Stimulated activated CD4-positive, alpha-beta T cell treated with anti-CD3 and anti-CD28 coated beads, TNF-alpha, amount 100 ng/mL, for 48 hours (primary cell): Measurements from ENCODE around the gene IFT80.

Experiments used
- DNase-seq, 3 donors: peaks; one replicate each; pipeline ENCODE4 v3.0.0-alpha.2; 2020; ENCODE audit warnings: low read depth in 3 of 3

The IFT80 gene

GRCh38 chr3:160399125-160400029 lies at the start of gene IFT80, which contains the start of gene SMC4:
IFT80 (minus strand) TSS chr3:160399225; CDS start chr3:160384600, 14,625 bp downstream.
SMC4 (plus strand) TSS chr3:160399650; CDS start chr3:160400827, 1,177 bp downstream.
- DNase-seq: peak; percentile 89 to 94 (median 90)

DNA sequence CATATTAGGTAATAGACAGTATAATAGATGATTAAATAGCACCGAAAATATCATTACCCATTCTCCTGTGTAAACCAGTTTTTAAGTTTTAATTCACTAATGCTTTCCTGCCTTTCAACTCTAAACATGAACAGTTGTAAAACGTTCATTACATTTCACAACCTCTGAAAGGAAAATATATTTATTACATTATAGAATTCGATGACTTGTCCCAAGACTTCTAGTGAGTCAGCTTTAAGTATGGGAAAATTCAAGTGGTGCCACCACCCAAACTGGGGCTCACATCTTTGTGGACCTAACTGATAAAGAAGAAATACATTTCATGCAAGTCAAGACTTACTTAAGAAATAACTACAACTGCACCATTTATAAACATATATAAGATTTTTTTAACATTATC lies 48.5 kb upstream of the IFT80 start:
- no peak for DNase-seq

DNA sequence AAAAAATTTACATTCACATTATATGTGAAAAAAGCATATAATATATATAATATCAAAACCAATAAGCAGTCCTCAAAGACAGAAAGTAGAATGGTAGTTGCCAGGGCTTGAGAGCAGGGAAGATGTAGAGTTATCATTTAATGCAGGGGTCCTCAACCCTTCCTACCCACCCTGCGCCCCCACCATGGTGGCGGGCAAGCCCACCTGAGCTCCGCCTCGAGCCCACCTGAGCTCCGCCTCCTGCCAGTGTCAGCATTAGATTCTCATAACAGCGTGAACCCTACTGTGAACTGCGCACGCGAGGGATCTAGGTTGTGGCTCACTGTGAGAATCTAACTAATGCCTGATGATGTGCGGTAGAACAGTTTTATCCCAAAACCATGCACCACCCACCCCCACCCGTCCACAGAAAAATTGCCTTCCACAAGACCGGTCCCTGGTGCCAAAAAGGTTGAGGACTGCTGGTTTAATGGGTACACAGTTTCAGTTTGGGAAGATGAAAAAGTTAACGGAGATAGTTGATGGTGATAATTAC lies 47.6 kb upstream of the IFT80 start:
- DNase-seq: no peak

DNA sequence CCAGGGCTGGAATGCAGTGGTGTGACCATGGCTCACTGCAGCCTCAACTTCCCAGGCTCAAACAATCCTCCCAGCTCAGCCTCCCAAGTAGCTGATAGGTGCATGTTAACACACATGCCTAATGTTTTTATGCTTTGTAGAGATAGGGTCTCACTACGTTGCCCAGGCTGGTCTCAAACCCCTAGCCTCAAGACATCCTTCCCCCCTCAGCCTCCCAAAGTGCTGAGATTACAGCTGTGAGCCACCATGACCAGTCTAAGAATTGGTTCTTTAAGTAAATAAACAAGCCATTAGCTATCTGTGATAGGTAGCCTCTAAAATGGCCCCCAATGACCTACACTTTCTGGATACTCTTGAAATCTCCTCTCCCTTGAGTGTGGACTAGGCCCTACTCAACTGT lies 46.8 kb upstream of the IFT80 start:
- DNase-seq: no peak

- DNase-seq: no peak
Observed at GRCh38 chr3:160444411-160444810, 45.4 kb upstream of the IFT80 start.

GRCh38 chr3:160440687-160441086 lies 41.7 kb upstream of the IFT80 start:
- no peak for DNase-seq

- no peak for DNase-seq
Observed at GRCh38 chr3:160437083-160437455, 38.0 kb upstream of the IFT80 start.

GRCh38 chr3:160435747-160436146 lies 36.7 kb upstream of the IFT80 start:
- no peak for DNase-seq

DNA sequence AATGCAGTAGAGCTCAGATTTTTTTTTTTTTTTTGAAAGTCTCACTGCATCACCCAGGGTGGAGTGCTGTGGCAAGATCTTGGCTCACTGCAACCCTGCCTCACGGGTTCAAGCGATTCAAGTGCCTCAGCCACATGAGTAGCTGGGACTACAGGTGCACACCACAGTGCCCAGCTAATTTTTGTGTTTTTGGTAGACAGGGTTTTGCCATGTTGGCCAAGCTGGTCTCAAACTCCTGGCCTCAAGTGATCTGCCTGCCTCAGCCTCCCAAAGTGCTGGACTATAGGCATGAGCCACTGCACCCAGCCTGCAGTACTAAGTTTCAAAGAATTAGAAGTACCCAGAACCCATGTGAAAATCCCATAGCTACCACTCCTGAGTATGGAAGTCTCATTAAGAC lies 36.1 kb upstream of the IFT80 start:
- no peak for DNase-seq

- no peak for DNase-seq
Observed at GRCh38 chr3:160434071-160434470, 35.0 kb upstream of the IFT80 start.

GRCh38 chr3:160427832-160428424 lies 28.9 kb upstream of the IFT80 start:
- no peak for DNase-seq

GRCh38 chr3:160417311-160417710 lies 18.3 kb upstream of the IFT80 start:
- no peak for DNase-seq

GRCh38 chr3:160413613-160414248 lies 14.7 kb upstream of the IFT80 start:
- peak in 1 of 3 donors; percentile 23 for DNase-seq

DNA sequence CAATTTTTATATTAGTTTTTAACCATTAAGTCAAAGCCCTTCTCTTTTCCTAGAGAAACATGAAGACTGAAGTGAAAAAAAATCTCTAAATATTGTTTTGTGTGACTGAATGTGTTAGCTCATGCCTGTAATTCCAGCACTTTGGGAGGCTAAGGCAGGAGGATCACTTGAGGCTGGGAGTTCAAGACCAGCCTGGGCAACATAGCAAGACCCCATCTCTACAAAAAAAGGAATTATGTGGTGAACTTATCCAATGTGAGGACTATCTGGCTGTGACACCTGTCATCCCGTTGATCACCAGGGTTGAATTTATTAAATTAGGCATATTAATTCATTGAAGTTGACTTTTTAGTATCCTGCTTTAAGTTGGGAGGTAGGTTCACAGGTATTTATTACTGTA lies 13.5 kb upstream of the IFT80 start:
- DNase-seq: no peak

GRCh38 chr3:160409812-160410610 lies 11.0 kb upstream of the IFT80 start:
- no peak for DNase-seq

DNA sequence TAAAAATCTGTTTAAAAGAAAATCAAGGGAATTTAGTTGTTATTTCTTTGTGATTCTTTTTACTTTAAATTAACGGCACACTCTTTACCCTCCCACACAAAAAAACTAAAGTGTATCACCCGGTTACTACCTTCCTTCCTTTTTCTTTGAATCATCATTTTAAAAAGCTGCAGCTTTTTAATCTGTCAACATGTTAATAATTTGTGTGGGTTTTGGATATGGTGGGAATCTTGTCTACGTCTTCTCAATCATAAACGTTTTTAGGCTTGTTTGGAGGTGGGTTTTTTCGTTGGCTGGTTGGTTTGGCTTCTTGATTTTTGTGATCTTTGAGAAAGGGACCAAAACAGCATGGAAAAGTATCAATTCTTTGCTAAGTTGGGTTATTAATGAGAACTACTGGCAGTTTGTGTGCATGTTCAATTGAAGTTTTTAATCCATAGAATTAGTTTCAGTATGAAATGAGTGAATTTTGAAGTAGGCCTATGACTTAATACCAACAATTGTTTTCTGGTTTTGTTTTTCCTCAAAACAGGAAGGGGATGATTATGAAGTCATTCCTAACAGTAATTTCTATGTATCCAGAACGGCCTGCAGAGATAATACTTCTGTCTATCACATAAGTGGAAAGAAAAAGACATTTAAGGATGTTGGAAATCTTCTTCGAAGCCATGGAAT lies 4.9 kb upstream of the IFT80 start:
- DNase-seq: no peak

DNA sequence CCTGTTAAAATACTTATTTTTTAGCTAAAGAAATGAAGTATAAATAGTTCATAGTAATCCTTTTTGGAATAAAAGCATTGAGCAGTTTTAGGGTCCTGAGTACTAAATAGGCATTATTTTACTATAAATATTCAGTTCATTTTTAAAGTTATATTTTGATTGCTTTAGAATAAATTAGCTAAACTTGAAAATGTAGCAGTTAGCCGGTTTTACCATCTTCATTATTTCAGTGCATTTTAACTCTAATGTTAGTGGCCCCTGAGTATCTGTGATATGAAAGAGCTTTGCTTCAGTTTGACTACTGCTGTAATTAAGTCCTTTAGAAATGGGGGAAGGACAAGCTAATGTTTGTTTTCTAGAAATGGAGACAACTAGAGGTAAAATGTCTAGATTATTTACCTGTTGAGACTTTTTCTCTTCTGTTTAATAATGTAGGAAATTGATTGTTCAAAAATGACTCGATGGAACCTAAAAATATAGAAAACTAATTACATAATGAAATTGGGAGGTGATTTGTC lies 4.1 kb upstream of the IFT80 start:
- no peak for DNase-seq

DNA sequence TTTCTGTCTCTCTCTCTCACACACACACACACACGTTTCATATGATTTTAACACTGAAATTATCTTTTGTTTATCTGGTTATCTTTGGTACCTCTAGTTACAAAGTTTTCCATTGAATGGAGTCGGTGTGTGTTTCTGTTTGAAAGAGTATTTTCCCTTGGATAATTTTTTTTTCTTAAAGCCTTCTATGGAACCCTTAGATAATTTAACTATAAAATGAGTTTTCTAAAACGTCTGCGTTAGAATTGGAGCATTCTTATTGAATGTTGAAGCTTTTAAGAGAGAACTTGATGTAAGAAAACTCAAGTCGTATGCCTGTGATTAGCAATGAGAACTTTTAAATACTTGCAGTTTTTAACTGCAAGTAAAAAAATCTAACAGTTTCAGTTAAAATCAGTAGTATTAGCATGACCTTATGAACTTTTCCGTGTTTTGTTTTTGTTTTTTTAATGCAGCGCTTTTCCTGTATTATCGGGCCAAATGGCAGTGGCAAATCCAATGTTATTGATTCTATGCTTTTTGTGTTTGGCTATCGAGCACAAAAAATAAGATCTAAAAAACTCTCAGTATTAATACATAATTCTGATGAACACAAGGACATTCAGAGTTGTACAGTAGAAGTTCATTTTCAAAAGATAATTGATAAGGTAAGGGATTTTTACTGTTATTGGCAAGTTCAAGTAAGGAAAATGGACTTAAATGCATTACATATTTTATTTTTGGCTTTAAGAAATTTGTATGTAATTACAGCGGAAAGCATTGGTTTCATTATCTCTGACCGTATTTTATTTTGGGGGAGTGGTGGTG lies 3.4 kb upstream of the IFT80 start:
- DNase-seq: no peak

- no peak for DNase-seq
Observed at GRCh38 chr3:160401291-160402095, 2.5 kb upstream of the IFT80 start.
